Suppressor macrophage (primary cell): ENCODE results near the gene CDK5RAP2.
"Not testable (repeated sequence)": the region's sequence is repeated elsewhere in the genome, so short reads cannot be mapped to it uniquely, and the experiment has no call there.

Experiments used
- DNase-seq, 4 experiments: peaks; one replicate each; pipeline ENCODE4 v3.0.0-alpha.2; 2020 to 2022
- total RNA-seq, 17 experiments: gene quantifications; one replicate each; lab custom pipeline; 2026; ENCODE audit warnings: mixed read lengths in 6 of 17, inconsistent platforms in 3 of 17; lab: John Stamatoyannopoulos, UW

The CDK5RAP2 gene
- 24.9 to 75.2 (median 56.5) reads per million in 17 experiments for total RNA-seq

GRCh38 chr9:120580051-120580896 is at the start of gene CDK5RAP2:
CDK5RAP2 (minus strand) TSS chr9:120580167; CDS start chr9:120579978, 189 bp downstream.
- peak; percentile 96 to 99 (median 98) for DNase-seq

GRCh38 chr9:120628925-120629497 is 49.0 kb upstream of the CDK5RAP2 start:
- DNase-seq, result not testable (repeated sequence)

- no peak for DNase-seq
Observed at GRCh38 chr9:120628207-120628924, 48.4 kb upstream of the CDK5RAP2 start.

- DNase-seq, result no peak
Observed at GRCh38 chr9:120627073-120627472, 47.1 kb upstream of the CDK5RAP2 start.

- DNase-seq, result no peak
Observed at GRCh38 chr9:120626512-120626911, 46.5 kb upstream of the CDK5RAP2 start.

GRCh38 chr9:120625222-120625621 is 45.3 kb upstream of the CDK5RAP2 start:
- peak; percentile 32 to 61 (median 53) for DNase-seq

GRCh38 chr9:120622790-120623189 is 42.8 kb upstream of the CDK5RAP2 start:
- DNase-seq, result no peak

GRCh38 chr9:120621941-120622340 is 42.0 kb upstream of the CDK5RAP2 start:
- DNase-seq, result no peak

GRCh38 chr9:120619751-120620655 is 40.0 kb upstream of the CDK5RAP2 start:
- peak; percentile 77 to 86 (median 80) for DNase-seq

GRCh38 chr9:120616966-120617935 is 37.3 kb upstream of the CDK5RAP2 start:
- DNase-seq, result no peak

GRCh38 chr9:120612218-120612617 is 32.3 kb upstream of the CDK5RAP2 start:
- DNase-seq, result no peak

- DNase-seq, result no peak
Observed at GRCh38 chr9:120611690-120612068, 31.7 kb upstream of the CDK5RAP2 start.

- DNase-seq, result peak in 2 of 4 experiments; percentile 19
Observed at GRCh38 chr9:120610975-120611689, 31.2 kb upstream of the CDK5RAP2 start.

GRCh38 chr9:120609636-120610035 is 29.7 kb upstream of the CDK5RAP2 start:
- DNase-seq, result no peak

GRCh38 chr9:120608421-120608820 is 28.5 kb upstream of the CDK5RAP2 start:
- DNase-seq, result no peak

GRCh38 chr9:120603591-120603990 is 23.6 kb upstream of the CDK5RAP2 start:
- DNase-seq, result no peak

- DNase-seq, result no peak
Observed at GRCh38 chr9:120603010-120603409, 23.0 kb upstream of the CDK5RAP2 start.

- no peak for DNase-seq
Observed at GRCh38 chr9:120593955-120594277, 13.9 kb upstream of the CDK5RAP2 start.

- DNase-seq, result no peak
Observed at GRCh38 chr9:120593250-120593954, 13.4 kb upstream of the CDK5RAP2 start.

- peak in 3 of 4 experiments; percentile 8 to 13 (median 12) for DNase-seq
Observed at GRCh38 chr9:120592210-120592609, 12.2 kb upstream of the CDK5RAP2 start.
